ENCODE measurements around the gene DEFB131B.
"Not testable (repeated sequence)": the region's sequence is repeated elsewhere in the genome, so short reads cannot be mapped to it uniquely, and the experiment has no call there.

GRCh38 chr11:71832811-71833210 is 45.4 kb upstream of the DEFB131B start, which contains the start of gene DEFB108B:
- not testable (repeated sequence) for TF ChIP-seq CTCF, POLR2AphosphoS5, POLR2A (IDR thresholded peaks at IDR 0.05)
